Large intestine (tissue), 3 donors: ENCODE results near the gene SYT5. TPM values are rescaled to one million over a fixed set of nuclear protein-coding genes. Genes with fewer than 3 reads are reported as not detected.

Experiments used
- DNase-seq, 2 donors: peaks; one replicate each; pipeline versions ENCODE4 v3.0.0 to v3.0.0-alpha.2; 2013
- H3K27ac ChIP-seq: one replicate; pipeline ENCODE4 v1.5.1; 2013; ENCODE audit warnings: low read length
- H3K27me3 ChIP-seq: 2 replicates; pipeline ENCODE4 v1.6.1; 2013; ENCODE audit warnings: low read length; ENCODE audit not compliant: control insufficient read depth, insufficient read depth
- H3K36me3 ChIP-seq: 2 replicates; pipeline ENCODE4 v1.6.1; 2013; ENCODE audit warnings: low read length; ENCODE audit not compliant: control insufficient read depth, insufficient read depth
- H3K4me1 ChIP-seq: one replicate; pipeline ENCODE4 v1.6.1; 2013; ENCODE audit warnings: low read length; ENCODE audit not compliant: control insufficient read depth, insufficient read depth
- H3K4me3 ChIP-seq: one replicate; pipeline ENCODE4 v1.5.1; 2013; ENCODE audit warnings: low read length
- H3K9me3 ChIP-seq: one replicate; pipeline ENCODE4 v1.6.1; 2013; ENCODE audit warnings: mild to moderate bottlenecking, low read depth, low read length, moderate library complexity; ENCODE audit not compliant: control insufficient read depth
- WGBS: methylation state at CpG from one replicate; pipeline ENCODE4 v1.1.5; 2013; ENCODE audit warnings: low lambda C conversion rate; ENCODE audit not compliant: insufficient coverage; 5-methylcytosine and 5-hydroxymethylcytosine counted together
- polyA plus RNA-seq: library from polyadenylated mRNA; unstranded; fragments of 120-200 nt; gene quantifications from one replicate; pipeline ENCODE4 v1.2.1, GENCODE V29; 2013

The SYT5 gene
- polyA plus RNA-seq, 1 donor, result 9.1 TPM

DNA sequence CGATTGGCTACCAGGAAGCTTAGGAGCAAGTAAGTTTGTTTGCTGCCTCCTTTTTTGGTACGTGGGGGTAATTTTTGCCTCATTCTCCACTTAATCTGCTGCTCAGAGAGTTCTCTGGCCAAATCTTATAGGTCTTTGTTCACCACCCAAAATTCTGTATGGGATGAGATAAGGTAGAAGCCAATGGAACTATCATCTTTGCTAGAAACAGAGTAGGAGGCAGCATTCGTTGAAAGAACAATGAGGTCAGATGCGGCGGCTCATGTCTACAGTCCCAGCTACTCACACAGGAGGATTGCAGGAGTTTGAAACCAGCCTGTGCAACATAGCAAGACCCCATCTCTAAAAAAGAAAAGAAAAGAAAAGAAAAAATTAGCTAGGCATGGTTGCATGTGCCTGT, 8.6 kb downstream of the SYT5 start:
- no peaks in the 10 kb centered on the region for H3K36me3 ChIP-seq
- WGBS, result 90% methylated on average over 2 of the region's 5 CpGs
- no peak overlapping the region for H3K4me3 ChIP-seq
- no peak overlapping the region for H3K27ac ChIP-seq
- DNase-seq, result no peak
- H3K27me3 ChIP-seq, result peaks cover 78% of the 10 kb centered on the region
- peaks cover 7% of the 10 kb centered on the region for H3K4me1 ChIP-seq
- peaks cover 6% of the 10 kb centered on the region for H3K9me3 ChIP-seq

DNA sequence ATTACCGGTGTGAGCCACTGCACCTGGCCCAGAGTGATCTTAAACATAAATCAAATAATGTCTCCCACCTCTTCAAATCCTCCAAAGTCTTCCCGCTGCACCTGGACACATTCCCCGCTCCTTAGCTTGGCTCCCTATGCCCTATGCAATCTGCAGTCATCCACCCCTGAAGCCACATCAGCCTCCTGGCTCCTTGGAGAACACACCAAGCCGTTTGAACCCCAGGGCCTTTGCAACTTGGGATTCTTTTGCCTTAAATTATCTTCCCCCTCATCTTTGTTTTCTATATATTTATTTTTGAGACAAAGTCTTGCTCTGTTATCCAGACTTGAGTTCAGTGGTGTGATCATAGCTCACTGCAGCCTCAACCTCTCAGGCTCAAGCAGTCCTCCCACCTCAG, 11.0 kb downstream of the SYT5 start:
- WGBS, result 80% methylated on average over 1 of the region's 4 CpGs
- peaks cover 58% of the 10 kb centered on the region for H3K27me3 ChIP-seq
- no peak for DNase-seq
- H3K9me3 ChIP-seq, result peaks cover 4% of the 10 kb centered on the region
- peaks cover 7% of the 10 kb centered on the region for H3K4me1 ChIP-seq
- no peaks in the 10 kb centered on the region for H3K36me3 ChIP-seq
- H3K4me3 ChIP-seq, result no peak overlapping the region
- H3K27ac ChIP-seq, result no peak overlapping the region

DNA sequence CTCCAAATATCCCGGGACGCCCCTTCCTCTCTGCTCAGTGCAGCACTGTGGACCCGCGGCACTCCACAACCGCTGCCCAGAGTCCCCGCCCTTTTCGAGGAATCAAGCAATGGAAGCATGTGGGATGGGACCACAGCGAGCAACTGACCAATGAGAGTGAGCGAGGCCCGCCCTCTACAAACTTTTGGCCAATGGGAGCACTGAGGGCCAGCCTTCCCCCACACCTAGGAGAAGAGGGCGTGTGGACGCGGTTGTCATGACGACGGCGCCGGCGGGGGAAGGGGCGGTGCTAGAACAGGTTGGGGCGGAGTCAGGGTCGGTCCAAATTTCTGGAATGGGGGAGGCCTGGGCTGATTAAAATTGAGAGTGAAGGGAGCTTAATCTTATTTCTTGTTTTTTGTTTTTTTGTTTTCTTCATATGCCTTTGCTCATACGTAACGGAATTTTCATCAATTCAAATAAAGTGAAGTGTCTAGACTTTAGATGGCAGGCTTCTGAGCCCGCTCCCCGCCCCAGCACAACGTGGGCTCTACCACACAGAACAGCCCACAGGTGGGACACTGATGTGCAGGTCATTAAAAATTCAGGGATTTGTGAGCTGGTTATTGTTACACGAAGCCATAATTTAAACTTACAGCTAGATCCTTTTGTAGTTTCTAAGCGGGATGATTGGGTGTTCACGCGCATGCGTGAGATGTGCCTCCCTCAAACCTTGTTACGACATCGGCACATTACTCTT, 13.4 kb downstream of the SYT5 start, which contains the start of gene DNAAF3:
DNAAF3 (minus strand) TSS at position 84 of the 739 bp plus-strand sequence. CDS start 200 bp downstream, outside the sequence.
- Histone ChIP-seq H3K4me1 (peaks cover 7% of the 10 kb centered on the region), H3K4me3 (peak within 1 kb of the TSS; percentile 51), H3K9me3 (peaks cover 6% of the 10 kb centered on the region), H3K36me3 (no peaks in the 10 kb centered on the region), H3K27me3 (peaks cover 49% of the 10 kb centered on the region), H3K27ac (no peak within 1 kb of the TSS)
- 0% methylated on average over 4 of the region's 33 CpGs for WGBS
- DNase-seq, result peak; percentile 95 to 96

DNA sequence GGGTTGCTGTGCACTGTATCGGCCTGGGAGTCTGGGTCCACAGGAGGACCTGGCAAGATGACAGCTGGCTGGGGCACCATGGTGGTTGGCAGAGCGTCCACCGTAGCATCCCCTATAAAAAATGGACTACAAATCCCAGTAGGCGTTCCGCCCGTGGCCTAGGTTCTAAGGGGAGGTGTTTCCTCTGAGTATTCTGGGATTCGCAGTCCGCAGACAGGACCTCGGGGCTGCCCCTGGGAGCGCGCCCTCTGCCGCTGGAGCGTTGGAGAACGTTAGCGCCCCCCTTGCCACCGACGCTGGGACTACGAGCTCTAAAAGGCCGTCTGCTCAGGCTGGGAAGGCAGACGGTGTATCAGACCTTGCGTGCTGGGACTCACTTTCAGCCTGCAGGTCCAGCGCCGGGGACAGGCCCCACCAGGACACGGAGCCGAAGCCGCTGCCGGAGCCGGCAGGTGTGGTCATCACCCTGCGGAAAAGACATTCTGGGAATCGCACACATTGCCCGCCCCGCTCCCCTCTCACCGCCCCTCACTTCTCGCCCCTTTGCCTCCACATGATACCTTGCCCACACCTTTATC, 14.0 kb downstream of the SYT5 start:
- H3K36me3 ChIP-seq, result no peaks in the 10 kb centered on the region
- no CpG with 5 or more reads among the region's 34 CpGs for WGBS
- peaks cover 7% of the 10 kb centered on the region for H3K4me1 ChIP-seq
- peak; percentile 70 to 78 for DNase-seq
- H3K9me3 ChIP-seq, result peaks cover 11% of the 10 kb centered on the region
- H3K27ac ChIP-seq, result no peak overlapping the region
- peaks cover 50% of the 10 kb centered on the region for H3K27me3 ChIP-seq
- peak overlapping the region; percentile 51 for H3K4me3 ChIP-seq

DNA sequence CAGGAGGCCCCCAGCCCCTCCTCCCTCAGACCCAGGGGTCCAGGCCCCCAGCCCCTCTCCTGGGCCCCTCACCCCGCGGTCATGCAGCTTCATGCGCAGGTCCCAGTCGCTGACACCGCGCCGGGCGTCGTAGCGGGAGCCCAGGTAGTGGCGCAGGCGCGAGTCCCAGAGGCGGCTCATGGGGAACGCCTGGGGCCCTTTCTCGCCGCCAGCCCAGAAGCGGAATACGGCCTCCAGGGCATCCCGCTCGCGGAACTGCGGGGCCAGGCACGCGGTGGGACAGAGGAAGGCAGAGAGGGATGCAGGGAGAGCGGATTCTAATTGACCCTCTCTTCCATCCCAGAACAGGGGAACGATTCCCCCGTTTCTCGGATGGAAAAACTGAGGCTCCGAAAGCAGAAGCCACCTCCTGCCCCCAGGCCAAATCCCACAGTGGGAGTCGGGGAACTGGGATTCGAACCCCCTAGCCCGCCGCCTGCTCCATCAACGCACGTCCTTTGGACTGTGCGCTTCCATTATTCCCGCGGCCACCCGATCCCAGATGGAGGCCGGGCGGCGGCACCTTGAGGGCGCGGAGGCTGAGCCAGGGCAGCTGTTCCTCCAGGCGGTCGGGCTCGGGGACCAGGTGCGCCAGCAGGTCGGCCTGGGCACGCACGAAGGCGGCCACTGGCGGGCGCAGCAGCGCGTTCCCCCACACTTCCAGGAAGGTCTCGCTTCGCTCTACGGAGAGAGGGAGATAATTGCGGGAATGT, 18.3 kb downstream of the SYT5 start:
- Histone ChIP-seq H3K4me1 (peaks cover 4% of the 10 kb centered on the region), H3K9me3 (peaks cover 18% of the 10 kb centered on the region), H3K4me3 (no peak overlapping the region), H3K27ac (no peak overlapping the region), H3K27me3 (peaks cover 64% of the 10 kb centered on the region), H3K36me3 (no peaks in the 10 kb centered on the region)
- DNase-seq, result no peak
- no CpG with 5 or more reads among the region's 61 CpGs for WGBS

DNA sequence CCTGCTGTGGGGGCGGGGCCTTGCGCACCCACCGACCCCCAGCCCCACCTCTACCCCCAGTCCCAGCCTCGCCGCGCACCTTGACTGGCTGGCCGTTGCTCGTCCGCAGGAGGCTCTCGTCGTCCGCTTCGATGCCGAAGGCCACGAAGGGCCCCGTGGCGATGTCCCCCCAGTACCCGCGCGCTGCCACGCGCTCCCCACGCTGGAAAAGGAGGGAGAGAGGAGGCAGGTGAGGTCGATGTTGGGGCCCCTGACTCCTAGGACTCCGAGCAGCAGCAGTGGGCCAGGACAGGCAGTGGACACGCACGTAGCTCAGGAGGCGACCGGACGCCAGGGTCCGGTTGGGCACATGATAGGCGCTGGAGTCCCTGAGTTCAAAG, 19.1 kb downstream of the SYT5 start:
- Histone ChIP-seq H3K4me1 (peaks cover 8% of the 10 kb centered on the region), H3K36me3 (no peaks in the 10 kb centered on the region), H3K4me3 (no peak overlapping the region), H3K9me3 (peaks cover 18% of the 10 kb centered on the region), H3K27me3 (peaks cover 69% of the 10 kb centered on the region), H3K27ac (no peak overlapping the region)
- no peak for DNase-seq
- WGBS, result no CpG with 5 or more reads among the region's 32 CpGs

DNA sequence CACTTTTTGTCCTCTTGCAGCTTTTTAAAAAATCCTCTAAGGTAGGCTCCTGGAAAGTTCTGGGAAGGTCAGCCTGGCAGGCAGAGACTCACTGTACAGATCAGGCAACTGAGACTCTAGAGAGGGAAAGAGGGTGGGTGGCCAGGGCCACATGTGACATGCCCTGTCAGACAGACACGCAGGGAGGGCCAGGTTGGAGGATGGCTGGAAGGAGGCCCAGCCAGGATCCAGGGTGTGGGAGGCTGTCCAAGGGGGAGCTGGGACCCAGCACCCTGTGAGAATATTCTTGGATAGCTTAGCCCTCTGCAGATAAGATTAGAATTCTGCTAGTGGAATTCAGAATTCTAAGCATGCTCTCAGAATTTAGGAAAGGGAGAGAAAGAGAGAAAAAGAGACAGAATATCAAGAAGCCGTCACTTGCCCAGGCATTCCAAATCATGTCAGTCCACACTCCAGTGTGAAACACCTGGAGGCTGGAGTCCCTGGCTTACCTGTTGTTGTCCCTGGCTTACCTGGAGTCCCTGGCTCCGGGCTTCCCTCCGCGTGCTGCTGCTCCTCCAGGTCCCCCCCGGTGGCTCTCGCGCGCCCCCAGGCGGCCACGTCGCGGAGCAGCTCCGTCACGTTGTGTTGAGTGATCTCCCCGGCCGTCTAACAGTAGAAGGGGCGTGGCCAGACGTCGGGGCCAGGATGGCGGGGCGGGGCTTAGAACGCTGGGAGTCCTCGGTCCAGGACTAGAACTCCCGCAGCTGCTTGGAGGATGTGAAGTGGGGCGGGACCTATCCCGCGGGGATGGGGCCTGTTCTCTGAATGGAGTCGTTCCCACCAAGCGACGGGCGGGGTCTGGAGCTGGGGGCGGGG, 19.7 kb downstream of the SYT5 start:
- H3K36me3 ChIP-seq, result no peaks in the 10 kb centered on the region
- H3K27me3 ChIP-seq, result peaks cover 71% of the 10 kb centered on the region
- peaks cover 16% of the 10 kb centered on the region for H3K9me3 ChIP-seq
- WGBS, result no CpG with 5 or more reads among the region's 33 CpGs
- H3K4me1 ChIP-seq, result peaks cover 8% of the 10 kb centered on the region
- peak; percentile 84 to 87 for DNase-seq
- no peak overlapping the region for H3K4me3 ChIP-seq
- H3K27ac ChIP-seq, result no peak overlapping the region

DNA sequence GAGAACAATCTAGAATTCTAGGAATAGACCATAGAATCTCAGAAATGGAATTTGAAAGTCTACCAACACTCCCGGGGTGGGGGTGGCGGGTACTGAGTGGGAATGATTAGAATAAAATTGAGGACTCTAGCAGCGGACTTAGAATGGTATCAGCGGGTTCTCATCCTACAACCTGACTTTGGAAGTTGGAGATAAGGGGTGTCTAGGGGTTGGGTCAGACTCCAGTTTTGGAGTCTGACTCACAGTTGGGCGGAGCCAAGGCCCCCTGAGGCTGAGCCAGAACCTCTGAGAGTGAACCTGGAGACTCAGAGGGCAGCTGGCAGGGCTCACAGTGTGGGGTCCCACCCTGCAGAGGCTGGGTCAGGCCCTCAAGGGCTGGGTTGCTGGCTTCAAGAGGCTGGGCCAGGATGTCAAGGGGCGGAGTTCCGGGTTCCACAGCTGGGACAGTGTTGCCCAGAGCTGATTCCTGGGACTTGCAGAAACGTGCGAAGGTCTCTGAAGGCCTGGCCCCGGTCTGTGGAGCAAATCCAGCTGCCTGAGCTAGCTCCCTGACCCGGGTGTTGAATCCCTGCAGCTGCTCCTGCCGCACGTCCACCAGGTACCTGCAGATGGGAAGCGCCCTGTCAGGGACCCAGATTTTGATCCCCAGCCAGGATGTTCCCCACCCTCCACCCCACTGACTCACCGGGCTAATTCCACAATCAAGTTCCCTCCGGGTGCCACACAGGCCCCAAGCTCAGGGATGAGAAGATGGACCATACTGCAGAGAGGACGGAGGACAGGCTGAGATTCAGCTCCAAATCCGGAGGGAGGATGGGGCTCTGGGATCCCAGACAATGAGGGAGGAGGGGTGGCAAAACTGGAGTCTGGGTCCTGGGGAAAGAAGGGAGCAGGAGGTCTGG, 21.0 kb downstream of the SYT5 start:
- Histone ChIP-seq H3K9me3 (peaks cover 16% of the 10 kb centered on the region), H3K36me3 (no peaks in the 10 kb centered on the region), H3K27me3 (peaks cover 71% of the 10 kb centered on the region), H3K4me3 (no peak overlapping the region), H3K4me1 (peaks cover 8% of the 10 kb centered on the region), H3K27ac (no peak overlapping the region)
- 83% methylated on average over 3 of the region's 18 CpGs for WGBS
- DNase-seq, result no peak

DNA sequence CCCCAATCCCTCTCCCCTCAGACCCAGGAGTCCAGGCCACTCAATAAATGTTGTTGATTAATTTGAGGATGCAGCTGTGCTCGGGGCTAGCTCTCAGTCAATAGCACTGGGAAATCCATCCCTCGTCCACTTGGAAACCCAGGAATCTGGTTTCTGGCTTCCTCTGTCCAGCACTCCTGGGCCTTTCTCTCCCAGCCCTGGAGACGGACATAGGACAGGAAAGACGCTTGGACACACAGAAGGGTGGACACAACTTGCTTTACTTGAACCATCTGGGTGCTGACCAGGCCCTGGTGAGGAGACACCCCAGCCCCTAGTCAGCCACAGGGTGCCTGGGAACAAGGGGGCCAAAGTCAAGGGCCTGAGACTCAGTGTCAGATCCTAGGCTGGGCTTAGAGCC, 21.7 kb downstream of the SYT5 start:
- Histone ChIP-seq H3K27me3 (peaks cover 71% of the 10 kb centered on the region), H3K27ac (no peak overlapping the region), H3K4me3 (no peak overlapping the region), H3K4me1 (peaks cover 8% of the 10 kb centered on the region), H3K36me3 (no peaks in the 10 kb centered on the region), H3K9me3 (peaks cover 16% of the 10 kb centered on the region)
- WGBS, result no CpG with 5 or more reads among the region's 4 CpGs
- DNase-seq, result no peak
